SJSA1 (cell line): ENCODE data around the gene GCM1. TPM values are rescaled to one million over a fixed set of nuclear protein-coding genes. Genes with fewer than 3 reads are reported as not detected.

Experiments used
- DNase-seq, 2 experiments: peaks; one replicate each; pipeline ENCODE4 v3.0.0-alpha.2; 2015 to 2020; ENCODE audit warnings: low spot score in 2 of 2, low read depth in 1 of 2
- H3K27ac ChIP-seq: fragments of 250-450 bp; sonication (Bioruptor Pico); 2 replicates; pipeline ENCODE4 v1.5.1; 2020; ENCODE audit warnings: mild to moderate bottlenecking, moderate library complexity
- H3K27me3 ChIP-seq: fragments of 250-450 bp; sonication (Bioruptor Pico); replicated peaks from 2 replicates; pipeline ENCODE4 v1.5.1; 2020; ENCODE audit warnings: mild to moderate bottlenecking, moderate library complexity
- H3K36me3 ChIP-seq: fragments of 250-450 bp; sonication (Bioruptor Pico); 2 replicates; pipeline ENCODE4 v1.5.1; 2020; ENCODE audit warnings: mild to moderate bottlenecking
- H3K4me1 ChIP-seq: fragments of 250-450 bp; sonication (Bioruptor Pico); replicated peaks from 2 replicates; pipeline ENCODE4 v1.6.1; 2021; ENCODE audit warnings: mild to moderate bottlenecking
- H3K4me3 ChIP-seq: fragments of 250-450 bp; sonication (Bioruptor Pico); 2 replicates; pipeline ENCODE4 v1.5.1; 2020; ENCODE audit warnings: mild to moderate bottlenecking
- H3K9me3 ChIP-seq: fragments of 250-450 bp; sonication (Bioruptor Pico); replicated peaks from 2 replicates; pipeline ENCODE4 v1.5.1; 2020; ENCODE audit warnings: mild to moderate bottlenecking
- total RNA-seq: library from RNA; depleted of rRNA; stranded (reverse); fragments of >200 nt; shearing (Covaris generic); gene quantifications from 2 replicates; pipeline ENCODE4 v1.2.3, GENCODE V29; 2014

GCM1 gene
- total RNA-seq, 1 experiment from 2014 or later = not detected

DNA sequence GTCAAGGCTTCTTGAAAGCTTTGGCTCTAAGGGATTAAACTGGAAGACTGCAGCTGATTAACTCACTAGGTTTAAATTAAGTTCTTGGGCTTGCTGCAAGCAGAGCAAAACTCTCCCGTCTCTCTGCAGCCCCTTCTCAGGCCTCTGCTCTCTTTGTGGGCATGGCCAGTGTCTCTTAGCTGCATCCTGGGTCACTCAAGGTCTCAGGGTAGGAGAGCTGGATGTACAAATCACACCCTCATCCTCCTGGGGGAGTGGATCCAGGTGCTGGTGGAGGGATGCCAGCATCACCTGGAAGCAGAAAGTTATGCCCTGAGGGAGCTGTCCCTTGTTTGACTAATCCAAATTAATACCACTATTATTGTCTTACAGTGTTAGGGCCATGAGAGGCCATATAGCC is 35.8 kb downstream of the GCM1 start:
- Histone ChIP-seq H3K27ac (no peak overlapping the region), H3K36me3 (no peaks in the 10 kb centered on the region), H3K9me3 (peaks cover 3% of the 10 kb centered on the region; the same call in 1 of the 2 replicates), H3K4me1 (no peaks in the 10 kb centered on the region), H3K27me3 (0 out of 2 replicates have a peak, but pooled peaks cover 2% of the 10 kb centered on the region), H3K4me3 (no peak overlapping the region)
- no peak for DNase-seq

DNA sequence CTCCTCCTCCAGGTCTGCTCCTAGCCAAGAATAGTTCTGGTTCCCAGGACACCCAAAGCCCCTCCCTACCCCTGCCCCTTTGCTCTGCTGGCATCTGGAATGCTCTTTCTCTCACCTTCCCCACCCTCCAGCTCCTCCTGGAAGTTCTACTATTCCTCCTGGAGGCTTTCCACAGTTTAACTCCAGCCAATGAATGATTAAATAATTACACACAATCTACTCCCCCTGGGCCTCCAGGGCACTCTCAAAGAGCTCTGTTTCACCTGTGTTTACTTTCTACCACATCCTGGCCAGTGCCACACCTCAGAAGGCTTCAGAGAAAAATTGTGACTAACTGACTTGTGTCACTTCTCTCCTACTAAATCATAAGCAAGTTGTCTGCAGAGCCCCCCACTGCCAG is 36.2 kb downstream of the GCM1 start:
- 0 out of 2 replicates have a peak, but pooled peaks cover 2% of the 10 kb centered on the region for H3K27me3 ChIP-seq
- no peak overlapping the region for H3K4me3 ChIP-seq
- peak in 1 of 2 experiments; percentile 22 for DNase-seq

DNA sequence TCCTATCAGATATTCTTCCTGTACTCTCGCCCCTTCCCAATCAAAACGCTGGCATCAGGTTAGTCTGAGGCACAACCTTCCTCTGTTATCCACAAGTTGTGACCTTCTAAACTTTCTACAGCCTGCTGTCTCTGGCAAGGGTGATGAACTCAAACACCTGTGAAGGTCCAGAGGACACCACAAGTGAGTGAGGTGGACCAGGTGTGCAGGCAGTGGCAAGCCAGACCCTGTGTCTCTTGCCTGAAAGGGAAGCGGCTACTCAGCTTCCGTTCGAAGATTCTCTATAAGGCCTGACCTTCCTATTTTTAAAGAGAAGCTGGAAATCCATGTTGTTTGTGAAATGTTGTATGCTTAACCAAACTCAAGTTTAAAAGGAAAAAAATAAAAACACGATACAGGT is 36.8 kb downstream of the GCM1 start:
- Histone ChIP-seq H3K27me3 (0 out of 2 replicates have a peak, but pooled peaks cover 2% of the 10 kb centered on the region), H3K36me3 (no peaks in the 10 kb centered on the region), H3K4me3 (no peak overlapping the region), H3K27ac (no peak overlapping the region), H3K9me3 (peaks cover 3% of the 10 kb centered on the region; the same call in 1 of the 2 replicates), H3K4me1 (no peaks in the 10 kb centered on the region)
- DNase-seq = peak in 1 of 2 experiments; percentile 15

More for the DNA sequence above, 36.2 kb downstream of the GCM1 start:
- H3K9me3 ChIP-seq = peaks cover 3% of the 10 kb centered on the region; the same call in 1 of the 2 replicates
- H3K27ac ChIP-seq = no peak overlapping the region
- H3K36me3 ChIP-seq = no peaks in the 10 kb centered on the region
- no peaks in the 10 kb centered on the region for H3K4me1 ChIP-seq

DNA sequence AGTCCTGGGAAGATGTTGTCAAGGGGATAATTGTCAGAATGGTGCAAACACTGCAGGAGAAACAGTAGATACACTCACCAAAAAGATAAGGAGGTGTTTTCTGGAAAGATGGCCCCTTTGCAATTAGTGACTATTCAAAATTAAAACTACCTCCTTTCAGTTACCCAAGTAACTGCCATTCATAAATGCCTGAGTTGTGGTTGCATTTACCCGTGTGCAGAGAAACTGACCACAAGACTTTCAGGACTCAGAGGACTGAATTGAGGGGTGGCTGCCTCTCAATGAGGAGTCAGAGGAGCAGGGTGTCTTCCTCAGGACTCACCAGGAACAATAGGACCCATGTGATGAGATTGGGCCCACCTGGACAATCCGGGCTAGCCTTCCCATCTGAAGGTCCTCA is 39.0 kb downstream of the GCM1 start:
- Histone ChIP-seq H3K4me1 (no peaks in the 10 kb centered on the region), H3K4me3 (no peak overlapping the region), H3K9me3 (no peaks in the 10 kb centered on the region), H3K36me3 (no peaks in the 10 kb centered on the region), H3K27ac (no peak overlapping the region), H3K27me3 (0 out of 2 replicates have a peak, but pooled peaks cover 2% of the 10 kb centered on the region)
- peak in 1 of 2 experiments; percentile 8 for DNase-seq

DNA sequence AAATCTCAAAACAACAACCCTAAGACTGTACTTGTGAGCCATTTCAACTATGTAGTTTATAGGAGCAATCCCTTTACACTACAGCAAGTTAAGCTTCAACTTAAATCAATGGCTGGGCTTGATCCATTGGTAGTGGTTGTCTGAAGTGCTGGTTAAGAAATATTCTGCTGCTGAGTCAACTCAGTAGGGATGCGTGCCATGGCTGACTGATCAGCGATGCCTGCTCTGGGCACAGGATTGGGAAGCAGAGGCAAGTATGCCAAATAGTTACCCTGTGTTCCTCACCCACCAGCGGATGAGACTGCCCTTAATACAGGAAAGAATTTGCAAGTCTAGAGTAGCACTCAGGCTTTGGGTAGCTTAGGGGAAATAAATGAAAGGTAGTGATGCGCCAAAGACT is 41.5 kb downstream of the GCM1 start:
- no peak for DNase-seq
- H3K27me3 ChIP-seq = no peaks in the 10 kb centered on the region
- no peaks in the 10 kb centered on the region for H3K4me1 ChIP-seq

DNA sequence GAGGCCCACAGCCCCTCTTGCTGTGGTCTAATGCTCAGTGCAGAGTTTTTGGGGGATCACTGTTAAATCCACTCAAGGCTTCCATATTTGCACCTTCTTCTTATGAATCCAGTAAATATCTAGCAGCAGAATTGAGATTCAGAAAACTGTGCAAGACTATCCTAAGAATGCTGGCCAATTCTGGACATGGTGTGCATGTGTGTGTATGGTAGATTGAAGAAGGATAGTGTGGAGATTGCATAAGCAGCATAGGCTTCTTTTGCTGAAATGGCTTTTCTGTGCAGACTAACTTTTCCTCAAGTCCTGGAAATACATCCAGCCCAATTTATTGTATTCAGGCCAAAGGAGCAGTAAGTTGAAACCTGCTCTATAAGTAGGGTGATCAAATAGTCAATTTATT is 43.7 kb downstream of the GCM1 start:
- H3K4me1 ChIP-seq = peaks cover 11% of the 10 kb centered on the region; the same call in 1 of the 2 replicates
- no peaks in the 10 kb centered on the region for H3K27me3 ChIP-seq
- H3K36me3 ChIP-seq = peaks cover 16% of the 10 kb centered on the region
- DNase-seq = no peak
- no peaks in the 10 kb centered on the region for H3K9me3 ChIP-seq
- H3K4me3 ChIP-seq = no peak overlapping the region
- no peak overlapping the region for H3K27ac ChIP-seq

More for the DNA sequence above, 41.5 kb downstream of the GCM1 start:
- no peak overlapping the region for H3K4me3 ChIP-seq
- H3K27ac ChIP-seq = no peak overlapping the region
- H3K9me3 ChIP-seq = no peaks in the 10 kb centered on the region
- peaks cover 5% of the 10 kb centered on the region for H3K36me3 ChIP-seq

DNA sequence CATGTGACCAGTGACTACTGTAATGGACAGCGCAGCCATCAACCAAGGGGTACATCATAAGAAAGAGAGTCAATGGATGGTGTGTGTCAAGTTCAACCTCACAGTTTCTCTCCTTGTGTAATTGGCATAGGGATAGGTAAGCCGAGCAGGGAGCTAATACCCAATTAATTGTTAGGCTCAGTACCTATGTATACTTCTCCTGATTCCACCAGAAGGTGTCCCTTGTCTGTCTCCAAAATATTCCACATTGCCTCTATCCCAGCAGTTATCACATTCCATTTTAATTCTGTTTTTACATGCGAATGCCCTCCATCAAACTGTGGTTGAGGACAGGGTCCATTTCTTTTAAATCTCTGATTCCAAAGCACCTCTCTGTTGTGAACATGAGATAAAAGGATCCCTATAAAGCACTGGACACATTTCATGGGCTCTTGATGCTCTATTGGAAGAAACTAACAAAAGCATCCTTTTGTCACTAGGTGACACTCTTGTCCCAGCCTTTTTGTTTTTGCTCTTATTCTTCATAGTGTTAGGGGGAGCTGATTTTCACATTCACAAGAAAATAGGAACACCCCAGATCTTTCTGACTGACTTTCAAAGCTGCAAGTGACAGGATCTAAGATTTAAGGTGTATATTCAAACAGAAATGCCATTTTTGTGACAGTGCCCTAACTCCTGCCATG is 44.5 kb downstream of the GCM1 start:
- H3K27ac ChIP-seq = no peak overlapping the region
- no peak overlapping the region for H3K4me3 ChIP-seq
- H3K9me3 ChIP-seq = no peaks in the 10 kb centered on the region
- H3K27me3 ChIP-seq = no peaks in the 10 kb centered on the region
- H3K36me3 ChIP-seq = peaks cover 16% of the 10 kb centered on the region
- H3K4me1 ChIP-seq = peaks cover 11% of the 10 kb centered on the region; the same call in 1 of the 2 replicates
- DNase-seq = no peak

DNA sequence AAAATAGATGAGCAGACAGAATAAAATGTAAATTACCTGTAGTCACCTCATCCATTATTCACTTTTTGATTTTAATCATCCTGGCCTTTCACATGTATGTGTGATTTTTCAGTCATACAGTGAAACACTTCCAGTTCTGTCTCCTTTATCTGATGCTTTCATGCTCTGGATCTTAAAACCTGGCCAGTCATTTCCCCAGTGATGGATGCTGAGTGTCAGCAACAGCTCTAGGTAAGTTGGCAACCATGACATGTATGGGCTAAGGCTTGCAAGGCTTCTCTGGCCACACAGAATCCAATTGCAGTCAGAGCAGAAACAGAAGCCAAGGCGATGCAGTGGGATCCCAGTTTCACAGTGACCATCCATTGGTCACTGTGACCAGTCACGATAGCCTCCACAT is 47.6 kb downstream of the GCM1 start:
- H3K36me3 ChIP-seq = peaks cover 40% of the 10 kb centered on the region
- no peak overlapping the region for H3K4me3 ChIP-seq
- DNase-seq = no peak

DNA sequence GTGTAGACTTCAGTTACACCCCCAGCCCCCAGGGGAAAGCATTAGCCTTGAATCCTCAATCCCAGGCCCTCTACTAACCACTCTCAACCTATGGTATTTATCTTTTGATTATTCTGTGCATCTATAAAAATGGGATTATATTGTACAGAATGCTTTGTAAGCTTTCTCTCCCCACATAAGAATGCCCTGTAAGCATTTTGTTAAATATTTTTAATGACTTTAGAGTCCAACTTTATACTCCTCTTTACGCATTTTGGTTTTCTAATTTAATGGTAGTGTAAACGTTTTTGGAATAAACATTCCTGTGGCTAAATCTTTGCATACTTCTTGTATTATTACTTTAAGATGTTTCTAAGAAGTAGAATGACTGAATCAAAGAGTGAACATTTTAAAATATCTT is 48.1 kb downstream of the GCM1 start:
- no peaks in the 10 kb centered on the region for H3K27me3 ChIP-seq
- H3K4me1 ChIP-seq = peaks cover 11% of the 10 kb centered on the region; the same call in 1 of the 2 replicates
- H3K4me3 ChIP-seq = no peak overlapping the region
- H3K27ac ChIP-seq = no peak overlapping the region
- peaks cover 44% of the 10 kb centered on the region for H3K36me3 ChIP-seq
- DNase-seq = no peak
- H3K9me3 ChIP-seq = no peaks in the 10 kb centered on the region

More for the DNA sequence above, 47.6 kb downstream of the GCM1 start:
- Histone ChIP-seq H3K9me3 (no peaks in the 10 kb centered on the region), H3K27me3 (no peaks in the 10 kb centered on the region), H3K4me1 (peaks cover 11% of the 10 kb centered on the region; the same call in 1 of the 2 replicates), H3K27ac (no peak overlapping the region)

DNA sequence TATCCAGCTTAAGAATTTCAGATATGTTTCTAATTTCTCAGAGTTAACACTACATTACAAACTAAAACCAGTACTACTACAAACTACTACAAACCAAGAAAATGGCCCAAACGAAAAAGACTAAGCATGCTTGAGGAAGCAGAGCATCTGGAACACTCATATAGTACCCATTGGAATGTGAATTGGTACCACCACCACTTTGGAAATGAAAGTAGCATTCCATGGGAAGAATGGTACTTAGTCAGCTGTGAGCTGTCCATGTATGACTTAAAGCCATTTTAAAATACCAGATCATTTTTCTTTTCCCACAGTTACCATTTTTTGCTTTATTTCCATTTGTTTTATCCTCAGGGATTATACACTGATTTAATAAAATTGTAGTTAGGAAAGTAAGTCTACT is 52.9 kb downstream of the GCM1 start:
- peaks cover 7% of the 10 kb centered on the region; the same call in 1 of the 2 replicates for H3K4me1 ChIP-seq
- H3K27ac ChIP-seq = no peak overlapping the region
- H3K36me3 ChIP-seq = peaks cover 76% of the 10 kb centered on the region
- H3K9me3 ChIP-seq = no peaks in the 10 kb centered on the region
- H3K4me3 ChIP-seq = no peak overlapping the region
- H3K27me3 ChIP-seq = no peaks in the 10 kb centered on the region
- no peak for DNase-seq

DNA sequence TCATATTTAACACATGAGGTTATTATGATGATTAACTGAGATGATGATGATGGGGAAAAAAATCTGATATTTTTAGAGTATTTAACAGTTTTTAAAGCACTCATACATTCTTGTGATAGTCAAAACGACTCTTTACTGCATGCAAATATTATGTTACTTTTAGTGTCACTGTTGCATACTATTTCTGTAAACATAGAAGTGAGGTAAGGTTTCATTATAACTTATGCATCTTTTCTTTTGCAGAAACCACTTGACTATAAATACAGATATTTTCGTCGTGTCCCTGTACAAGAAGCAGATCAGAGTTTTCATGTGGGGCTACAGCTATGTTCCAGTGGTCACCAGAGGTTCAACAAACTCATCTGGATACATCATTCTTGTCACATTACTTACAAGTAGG is 53.4 kb downstream of the GCM1 start:
- H3K36me3 ChIP-seq = peaks cover 74% of the 10 kb centered on the region
- peaks cover 2% of the 10 kb centered on the region; the same call in 1 of the 2 replicates for H3K4me1 ChIP-seq
- no peak overlapping the region for H3K27ac ChIP-seq
- DNase-seq = no peak
- no peak overlapping the region for H3K4me3 ChIP-seq
- no peaks in the 10 kb centered on the region for H3K27me3 ChIP-seq
- no peaks in the 10 kb centered on the region for H3K9me3 ChIP-seq

DNA sequence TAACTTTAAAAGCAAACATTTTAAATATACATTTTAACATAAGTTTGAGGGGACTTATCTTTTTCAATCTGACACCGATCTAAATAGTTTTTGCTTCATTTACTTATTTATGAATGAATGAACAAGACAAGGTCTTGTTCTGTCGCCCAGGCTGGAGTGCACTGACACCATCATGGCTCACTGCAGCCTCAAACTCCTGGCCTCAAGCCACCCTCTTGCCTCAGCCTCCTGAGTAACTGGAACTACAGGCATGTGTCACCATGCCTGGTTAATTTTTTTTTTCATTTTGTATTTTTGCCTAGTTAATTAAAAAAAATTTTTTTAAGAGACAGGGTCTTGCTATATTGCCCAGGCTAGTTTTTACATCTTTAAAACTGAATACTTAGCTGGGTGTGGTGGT is 58.1 kb downstream of the GCM1 start:
- no peak for DNase-seq
- no peak overlapping the region for H3K4me3 ChIP-seq
- no peaks in the 10 kb centered on the region for H3K4me1 ChIP-seq
- no peak overlapping the region for H3K27ac ChIP-seq
- no peaks in the 10 kb centered on the region for H3K27me3 ChIP-seq
- no peaks in the 10 kb centered on the region for H3K9me3 ChIP-seq
- peaks cover 73% of the 10 kb centered on the region for H3K36me3 ChIP-seq

DNA sequence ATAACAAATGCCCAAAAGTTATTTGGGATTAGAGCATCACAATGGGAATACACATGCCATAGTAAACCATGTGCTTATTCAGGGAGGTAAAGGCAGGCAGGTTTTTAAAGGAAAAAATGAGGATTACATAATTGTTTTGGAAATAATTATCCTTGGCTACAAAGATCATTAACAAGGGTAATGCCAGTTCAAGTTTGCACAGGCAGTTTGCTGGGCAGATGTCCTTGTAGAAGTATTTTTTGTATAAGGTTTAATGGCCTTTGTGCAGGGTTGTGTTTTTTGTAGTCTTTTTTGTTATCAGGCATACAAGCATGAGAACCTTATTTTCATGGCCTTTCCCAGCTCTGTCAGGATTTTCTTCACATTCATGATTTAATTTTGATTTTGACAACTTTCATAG is 58.7 kb downstream of the GCM1 start:
- H3K27me3 ChIP-seq = no peaks in the 10 kb centered on the region
- H3K4me1 ChIP-seq = no peaks in the 10 kb centered on the region
- peaks cover 72% of the 10 kb centered on the region for H3K36me3 ChIP-seq
- no peak for DNase-seq
- no peak overlapping the region for H3K4me3 ChIP-seq
- no peak overlapping the region for H3K27ac ChIP-seq
- no peaks in the 10 kb centered on the region for H3K9me3 ChIP-seq

DNA sequence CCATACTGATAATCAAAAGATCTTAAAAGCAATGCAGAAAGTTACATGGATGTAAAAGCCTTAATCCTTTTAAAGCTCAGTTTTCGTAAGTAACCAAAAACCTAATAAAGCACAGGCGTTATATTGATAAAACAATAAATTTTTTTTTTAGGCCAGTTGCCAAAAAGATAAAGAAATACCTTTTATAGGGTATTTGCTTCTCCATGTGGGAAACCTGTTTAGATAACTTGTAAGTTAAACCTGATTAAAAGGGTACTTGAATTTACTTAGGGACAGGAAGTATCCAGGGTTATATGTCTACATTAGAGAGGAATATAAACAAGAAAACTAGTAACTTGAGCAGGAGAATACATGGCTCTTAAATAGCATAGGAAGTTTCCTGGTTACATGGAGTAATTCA is 62.3 kb downstream of the GCM1 start:
- Histone ChIP-seq H3K36me3 (peaks cover 74% of the 10 kb centered on the region), H3K27me3 (no peaks in the 10 kb centered on the region), H3K27ac (no peak overlapping the region), H3K9me3 (no peaks in the 10 kb centered on the region), H3K4me3 (no peak overlapping the region), H3K4me1 (no peaks in the 10 kb centered on the region)
- DNase-seq = no peak
